OCI-LY1 (cell line): ENCODE data around the gene SENP1.
"Not testable (repeated sequence)": the region's sequence is repeated elsewhere in the genome, so short reads cannot be mapped to it uniquely, and the experiment has no call there.

Experiments
- H2AFZ ChIP-seq: fragments of 200-600 bp; sonication (generic), shearing (Covaris generic); 2 replicates; pipeline ENCODE4 v1.6.0; 2014; ENCODE audit warnings: antibody characterized with exemption, mild to moderate bottlenecking, low read length
- H3F3A ChIP-seq: fragments of 200-600 bp; sonication (generic), shearing (Covaris generic); 2 replicates; pipeline ENCODE4 v1.6.0; 2014; ENCODE audit warnings: mild to moderate bottlenecking, antibody characterized with exemption, low read length, moderate library complexity; ENCODE audit not compliant: insufficient read depth
- H3K27ac ChIP-seq: fragments of 200-600 bp; sonication (generic); 2 replicates; pipeline ENCODE4 v1.5.1; 2014; ENCODE audit warnings: low read length, mixed run types, mild to moderate bottlenecking, low read depth; ENCODE audit not compliant: poor library complexity, severe bottlenecking
- H3K27me3 ChIP-seq: fragments of 200-600 bp; sonication (generic); 2 replicates; pipeline ENCODE4 v1.6.0; 2014; ENCODE audit warnings: antibody characterized with exemption, mild to moderate bottlenecking, low read length, moderate library complexity; ENCODE audit not compliant: insufficient read depth
- H3K36me3 ChIP-seq: fragments of 200-600 bp; sonication (generic); 2 replicates; pipeline ENCODE4 v1.6.1; 2014; ENCODE audit warnings: mild to moderate bottlenecking, antibody characterized with exemption, low read length, moderate library complexity, mixed read lengths; ENCODE audit not compliant: insufficient read depth
- H3K4me1 ChIP-seq: fragments of 200-600 bp; sonication (generic); 2 replicates; pipeline ENCODE4 v1.5.1; 2014; ENCODE audit warnings: mild to moderate bottlenecking, low read length, moderate library complexity; ENCODE audit not compliant: insufficient read depth, severe bottlenecking
- H3K4me2 ChIP-seq: fragments of 200-600 bp; sonication (generic), shearing (Covaris generic); 2 replicates; pipeline ENCODE4 v1.6.1; 2014; ENCODE audit warnings: low read length
- H3K4me3 ChIP-seq: fragments of 200-600 bp; sonication (generic); 2 replicates; pipeline ENCODE4 v1.5.1; 2014; ENCODE audit warnings: low read length, low read depth, mild to moderate bottlenecking, mixed read lengths; ENCODE audit not compliant: poor library complexity, severe bottlenecking
- H3K79me2 ChIP-seq: fragments of 200-600 bp; shearing (Covaris generic); 2 replicates; pipeline ENCODE4 v1.6.1; 2016; ENCODE audit warnings: mixed run types, low read length, mixed read lengths; ENCODE audit not compliant: insufficient read depth
- H3K9ac ChIP-seq: fragments of 200-600 bp; sonication (generic), shearing (Covaris generic); 2 replicates; pipeline ENCODE4 v1.6.1; 2014; ENCODE audit warnings: mild to moderate bottlenecking, low read length, mixed read lengths
- H3K9me2 ChIP-seq: fragments of 200-600 bp; sonication (generic), shearing (Covaris generic); 2 replicates; pipeline ENCODE4 v1.6.1; 2014; ENCODE audit warnings: low read depth, mild to moderate bottlenecking, low read length, mixed read lengths
- H3K9me3 ChIP-seq: fragments of 200-600 bp; shearing (Covaris generic); 2 replicates; pipeline ENCODE4 v1.6.1; 2014; ENCODE audit warnings: low read length, mixed read lengths
- H4K20me1 ChIP-seq: fragments of 200-600 bp; sonication (generic), shearing (Covaris generic); 2 replicates; pipeline ENCODE4 v1.6.0; 2016; ENCODE audit warnings: mild to moderate bottlenecking, low read length; ENCODE audit not compliant: insufficient read depth
- EZH2 ChIP-seq: fragments of 200-600 bp; sonication (generic), shearing (Covaris generic); IDR thresholded peaks from 2 replicates; pipeline ENCODE4 v1.8.0; 2017; ENCODE audit warnings: borderline replicate concordance, mixed run types, mild to moderate bottlenecking, antibody characterized with exemption, low read length, moderate library complexity, mixed read lengths
- TF ChIP-seq, protein P1 (sequence below): fragments of 200-600 bp; sonication (generic), shearing (Covaris generic); IDR thresholded peaks from 2 replicates; pipeline ENCODE4 v1.5.1; 2017; ENCODE audit warnings: mild to moderate bottlenecking, antibody characterized with exemption, low read length, moderate library complexity, mixed read lengths

SENP1 gene

DNA sequence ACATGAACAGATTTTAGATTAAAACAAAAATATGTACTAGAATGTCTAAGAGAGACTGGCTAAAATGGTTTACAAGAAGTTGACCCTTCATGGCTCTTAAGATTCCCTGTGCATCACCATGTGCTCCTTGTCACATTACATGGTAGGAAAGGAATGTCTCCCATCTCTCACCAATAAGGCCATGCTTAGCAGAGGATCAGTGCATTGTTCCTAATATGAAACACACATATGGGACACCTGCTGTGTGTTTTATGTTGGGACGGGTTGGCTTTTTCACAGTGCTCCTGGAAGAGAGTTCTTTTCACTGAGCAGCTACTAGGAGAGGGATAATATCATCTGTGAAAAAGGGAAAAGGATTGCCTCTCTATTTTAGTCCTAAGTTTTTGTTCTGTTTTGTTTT lies 22.9 kb upstream of the SENP1 start:
- H3K9ac ChIP-seq = no peak overlapping the region
- no peaks in the 10 kb centered on the region for H3K9me3 ChIP-seq
- no peak overlapping the region for H3K4me2 ChIP-seq
- no peaks in the 10 kb centered on the region for H3F3A ChIP-seq
- H4K20me1 ChIP-seq = no peaks in the 10 kb centered on the region
- H3K36me3 ChIP-seq = peaks cover 87% of the 10 kb centered on the region
- no peaks in the 10 kb centered on the region for H3K79me2 ChIP-seq
- no peak for TF ChIP-seq EZH2
- TF ChIP-seq, protein P1, sequence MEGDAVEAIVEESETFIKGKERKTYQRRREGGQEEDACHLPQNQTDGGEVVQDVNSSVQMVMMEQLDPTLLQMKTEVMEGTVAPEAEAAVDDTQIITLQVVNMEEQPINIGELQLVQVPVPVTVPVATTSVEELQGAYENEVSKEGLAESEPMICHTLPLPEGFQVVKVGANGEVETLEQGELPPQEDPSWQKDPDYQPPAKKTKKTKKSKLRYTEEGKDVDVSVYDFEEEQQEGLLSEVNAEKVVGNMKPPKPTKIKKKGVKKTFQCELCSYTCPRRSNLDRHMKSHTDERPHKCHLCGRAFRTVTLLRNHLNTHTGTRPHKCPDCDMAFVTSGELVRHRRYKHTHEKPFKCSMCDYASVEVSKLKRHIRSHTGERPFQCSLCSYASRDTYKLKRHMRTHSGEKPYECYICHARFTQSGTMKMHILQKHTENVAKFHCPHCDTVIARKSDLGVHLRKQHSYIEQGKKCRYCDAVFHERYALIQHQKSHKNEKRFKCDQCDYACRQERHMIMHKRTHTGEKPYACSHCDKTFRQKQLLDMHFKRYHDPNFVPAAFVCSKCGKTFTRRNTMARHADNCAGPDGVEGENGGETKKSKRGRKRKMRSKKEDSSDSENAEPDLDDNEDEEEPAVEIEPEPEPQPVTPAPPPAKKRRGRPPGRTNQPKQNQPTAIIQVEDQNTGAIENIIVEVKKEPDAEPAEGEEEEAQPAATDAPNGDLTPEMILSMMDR = no peak
- no peak overlapping the region for H2AFZ ChIP-seq
- H3K27ac ChIP-seq = no peak overlapping the region
- H3K27me3 ChIP-seq = no peaks in the 10 kb centered on the region
- H3K9me2 ChIP-seq = no peaks in the 10 kb centered on the region
- H3K4me1 ChIP-seq = no peaks in the 10 kb centered on the region
- no peak overlapping the region for H3K4me3 ChIP-seq

DNA sequence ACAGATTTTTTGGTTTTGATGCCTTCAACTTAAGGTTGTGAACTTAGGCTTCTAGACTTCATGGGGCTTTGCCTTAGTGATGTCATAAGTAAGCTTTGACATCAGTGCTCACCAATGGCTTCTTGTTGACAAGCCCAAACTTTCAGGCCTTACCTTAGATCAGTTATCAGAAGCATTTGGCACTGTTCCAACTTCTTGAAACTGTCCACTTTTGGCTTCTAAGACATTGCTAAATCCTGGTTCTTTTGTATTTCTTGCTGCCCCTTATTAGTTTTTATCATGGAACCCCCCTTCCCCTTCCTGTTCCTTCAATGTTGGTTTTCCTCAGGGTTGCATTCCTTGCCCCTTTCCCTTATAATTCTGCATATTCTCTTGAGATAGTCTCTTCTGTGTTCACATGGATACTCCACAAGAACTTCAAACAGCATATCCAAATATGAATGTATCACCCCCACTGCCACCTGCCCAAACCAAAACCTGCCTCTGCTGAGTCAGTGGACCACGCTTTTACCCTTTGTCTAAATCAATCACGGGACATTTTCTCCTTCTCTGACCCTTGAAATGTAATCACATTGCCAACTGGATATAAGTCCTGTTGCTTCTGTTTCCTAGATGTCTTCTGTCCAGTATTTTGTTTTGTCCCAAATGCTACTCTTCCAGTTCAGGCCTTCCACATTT lies 21.2 kb upstream of the SENP1 start:
- H3K79me2 ChIP-seq = no peaks in the 10 kb centered on the region
- H3K4me2 ChIP-seq = no peak overlapping the region
- peaks cover 85% of the 10 kb centered on the region for H3K36me3 ChIP-seq

DNA sequence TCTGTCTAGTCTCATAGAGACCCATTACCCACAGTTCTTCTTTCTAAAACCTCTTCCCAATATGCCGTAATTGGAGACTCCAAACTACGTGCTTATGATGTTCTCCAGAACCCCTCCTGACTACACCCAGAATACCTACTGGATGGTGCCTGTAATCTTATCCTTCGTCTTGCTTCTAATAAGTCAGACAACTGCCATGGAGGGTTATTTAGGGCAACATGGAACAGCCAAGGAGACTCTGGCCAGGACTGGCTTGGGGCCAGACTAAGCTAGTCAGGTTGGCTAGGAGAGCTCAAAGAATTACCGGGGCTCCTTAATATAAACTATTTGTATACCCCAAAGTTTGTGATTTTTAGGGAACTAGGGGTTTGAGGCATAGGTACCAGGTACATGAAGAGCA lies 20.1 kb upstream of the SENP1 start:
- no peak overlapping the region for H2AFZ ChIP-seq
- no peaks in the 10 kb centered on the region for H4K20me1 ChIP-seq
- H3K27me3 ChIP-seq = no peaks in the 10 kb centered on the region
- no peaks in the 10 kb centered on the region for H3K9me3 ChIP-seq
- no peaks in the 10 kb centered on the region for H3K9me2 ChIP-seq
- H3K9ac ChIP-seq = no peak overlapping the region
- H3K27ac ChIP-seq = no peak overlapping the region
- H3K79me2 ChIP-seq = no peaks in the 10 kb centered on the region
- no peak overlapping the region for H3K4me2 ChIP-seq
- H3K36me3 ChIP-seq = peaks cover 77% of the 10 kb centered on the region
- no peak overlapping the region for H3K4me3 ChIP-seq
- no peaks in the 10 kb centered on the region for H3F3A ChIP-seq
- no peaks in the 10 kb centered on the region for H3K4me1 ChIP-seq
- no peak for TF ChIP-seq EZH2
- TF ChIP-seq, protein P1 = no peak

More for the DNA sequence above, 21.2 kb upstream of the SENP1 start:
- no peak for TF ChIP-seq EZH2
- TF ChIP-seq, protein P1 = no peak
- Histone ChIP-seq H3K27ac (no peak overlapping the region), H3K9me2 (no peaks in the 10 kb centered on the region), H4K20me1 (no peaks in the 10 kb centered on the region), H3F3A (no peaks in the 10 kb centered on the region), H3K4me1 (no peaks in the 10 kb centered on the region), H2AFZ (no peak overlapping the region), H3K9ac (no peak overlapping the region), H3K9me3 (no peaks in the 10 kb centered on the region), H3K4me3 (no peak overlapping the region), H3K27me3 (no peaks in the 10 kb centered on the region)

DNA sequence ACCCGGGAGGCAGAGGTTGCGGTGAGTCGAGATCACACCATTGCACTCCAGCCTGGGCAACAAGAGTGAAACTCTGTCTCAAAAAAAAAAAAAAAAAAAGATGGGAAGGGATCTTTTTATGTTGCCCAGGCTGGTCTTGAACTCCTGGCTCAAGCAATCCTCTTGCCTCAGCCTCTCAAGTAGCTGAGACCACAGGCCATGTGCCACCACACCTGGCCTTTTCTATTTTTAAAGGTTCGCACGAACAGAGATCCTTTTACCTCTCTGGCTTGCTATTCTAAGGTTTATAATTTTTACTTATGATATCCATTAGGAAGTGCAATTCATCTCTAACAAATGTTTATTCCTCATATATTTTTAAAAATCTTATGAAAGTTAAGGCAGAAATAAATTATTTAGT lies 19.7 kb upstream of the SENP1 start:
- peaks cover 73% of the 10 kb centered on the region for H3K36me3 ChIP-seq
- not testable (repeated sequence) for H3K4me2 ChIP-seq, H3K79me2 ChIP-seq

More for the DNA sequence above, 19.7 kb upstream of the SENP1 start:
- H3K4me3 ChIP-seq, H3K27me3 ChIP-seq, H2AFZ ChIP-seq, H4K20me1 ChIP-seq, H3K9ac ChIP-seq, H3K9me2 ChIP-seq, H3F3A ChIP-seq, H3K27ac ChIP-seq, H3K9me3 ChIP-seq, H3K4me1 ChIP-seq: not testable (repeated sequence)
